Measurements from ENCODE around the gene TDRD10.

TDRD10 gene

DNA sequence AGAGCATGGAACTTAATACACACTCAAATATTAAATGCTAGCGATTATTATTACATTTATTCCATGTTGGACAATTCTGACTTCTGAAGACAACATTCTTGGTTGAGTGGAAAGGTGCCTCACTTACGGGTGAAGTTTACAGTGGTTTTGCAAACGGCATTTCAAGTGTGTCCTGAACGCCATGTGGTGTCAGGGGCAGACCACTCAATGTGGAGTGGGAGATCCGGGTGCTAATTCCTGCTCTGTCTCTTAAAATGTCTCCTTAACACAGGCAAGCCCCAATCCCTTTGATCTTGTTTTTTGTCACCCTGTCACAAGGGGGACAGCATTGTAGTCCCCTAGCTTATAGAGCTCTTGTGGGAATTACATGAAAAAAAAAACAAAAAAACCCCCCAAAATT, 5.6 kb upstream of the TDRD10 start:
- no peak overlapping the region for H3K4me3 ChIP-seq (ENCODE audit: low read depth, low read length)
- TF ChIP-seq, protein P1, sequence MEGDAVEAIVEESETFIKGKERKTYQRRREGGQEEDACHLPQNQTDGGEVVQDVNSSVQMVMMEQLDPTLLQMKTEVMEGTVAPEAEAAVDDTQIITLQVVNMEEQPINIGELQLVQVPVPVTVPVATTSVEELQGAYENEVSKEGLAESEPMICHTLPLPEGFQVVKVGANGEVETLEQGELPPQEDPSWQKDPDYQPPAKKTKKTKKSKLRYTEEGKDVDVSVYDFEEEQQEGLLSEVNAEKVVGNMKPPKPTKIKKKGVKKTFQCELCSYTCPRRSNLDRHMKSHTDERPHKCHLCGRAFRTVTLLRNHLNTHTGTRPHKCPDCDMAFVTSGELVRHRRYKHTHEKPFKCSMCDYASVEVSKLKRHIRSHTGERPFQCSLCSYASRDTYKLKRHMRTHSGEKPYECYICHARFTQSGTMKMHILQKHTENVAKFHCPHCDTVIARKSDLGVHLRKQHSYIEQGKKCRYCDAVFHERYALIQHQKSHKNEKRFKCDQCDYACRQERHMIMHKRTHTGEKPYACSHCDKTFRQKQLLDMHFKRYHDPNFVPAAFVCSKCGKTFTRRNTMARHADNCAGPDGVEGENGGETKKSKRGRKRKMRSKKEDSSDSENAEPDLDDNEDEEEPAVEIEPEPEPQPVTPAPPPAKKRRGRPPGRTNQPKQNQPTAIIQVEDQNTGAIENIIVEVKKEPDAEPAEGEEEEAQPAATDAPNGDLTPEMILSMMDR (IDR thresholded peaks at IDR 0.05; ENCODE audit: control insufficient read depth, extremely low read depth, insufficient read depth) = no peak
- DNase-seq (ENCODE audit: low read depth) = no peak

DNA sequence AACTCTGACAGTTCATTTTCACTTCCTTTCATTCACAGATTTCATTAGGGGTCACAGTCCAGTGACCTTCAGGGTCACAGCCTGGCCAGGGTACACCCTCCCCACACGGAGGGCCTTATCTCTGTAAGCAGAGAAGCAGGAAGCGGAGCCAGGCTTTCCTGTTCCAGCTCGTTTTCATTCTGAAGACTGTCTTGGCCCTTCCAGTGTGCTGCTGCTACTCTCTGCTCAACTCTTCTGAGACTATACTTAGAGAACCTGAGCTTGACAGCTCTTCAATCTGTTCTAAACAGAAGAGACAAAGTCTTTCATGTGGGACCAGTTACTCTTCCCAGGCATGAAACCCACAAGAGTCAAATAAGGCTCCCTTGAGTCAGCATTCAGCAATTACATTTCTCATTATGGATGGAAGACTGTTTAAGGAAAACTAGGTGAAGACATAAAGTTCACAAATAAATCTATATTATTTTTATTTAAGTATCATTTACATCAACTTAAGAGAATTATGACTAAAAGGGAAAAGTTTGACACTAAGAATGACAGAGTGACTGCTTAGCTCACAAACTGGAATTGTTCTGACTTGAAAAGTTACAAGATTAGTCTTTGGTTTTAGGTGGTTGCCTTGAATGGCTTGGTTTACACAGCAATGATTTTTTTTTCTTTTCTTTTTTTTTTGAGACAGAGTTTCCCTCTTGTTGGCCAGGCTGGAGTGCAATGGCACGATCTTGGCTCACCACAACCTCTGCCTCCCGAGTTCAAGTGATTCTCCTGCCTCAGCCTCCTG, 4.8 kb upstream of the TDRD10 start:
- TF ChIP-seq, protein P1 (IDR thresholded peaks at IDR 0.05; ENCODE audit: control insufficient read depth, extremely low read depth, insufficient read depth) = no peak
- no peak overlapping the region for H3K4me3 ChIP-seq (ENCODE audit: low read depth, low read length)
- no peak for DNase-seq (ENCODE audit: low read depth)

DNA sequence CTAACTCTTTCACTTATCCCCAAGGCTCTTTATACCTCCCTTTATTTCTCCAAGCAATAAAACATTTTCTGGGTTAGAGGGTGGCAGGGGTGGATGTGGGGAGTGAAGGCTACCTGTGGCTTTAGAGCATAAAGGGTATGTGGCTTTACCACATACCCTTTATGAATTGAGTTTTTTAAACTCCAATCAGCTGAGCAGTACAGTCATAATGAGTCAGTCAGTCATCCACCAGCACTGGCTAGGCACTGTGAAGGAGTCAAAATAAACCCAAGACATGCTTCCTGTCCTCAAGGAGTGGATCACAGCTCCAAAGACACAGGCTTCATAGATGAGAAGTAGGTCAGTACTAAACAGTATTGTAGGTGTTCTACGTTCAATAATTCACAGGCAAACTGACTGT, 2.6 kb upstream of the TDRD10 start:
- TF ChIP-seq, protein P1 (IDR thresholded peaks at IDR 0.05; ENCODE audit: control insufficient read depth, extremely low read depth, insufficient read depth) = no peak
- no peak overlapping the region for H3K4me3 ChIP-seq (ENCODE audit: low read depth, low read length)
- DNase-seq (ENCODE audit: low read depth) = no peak

DNA sequence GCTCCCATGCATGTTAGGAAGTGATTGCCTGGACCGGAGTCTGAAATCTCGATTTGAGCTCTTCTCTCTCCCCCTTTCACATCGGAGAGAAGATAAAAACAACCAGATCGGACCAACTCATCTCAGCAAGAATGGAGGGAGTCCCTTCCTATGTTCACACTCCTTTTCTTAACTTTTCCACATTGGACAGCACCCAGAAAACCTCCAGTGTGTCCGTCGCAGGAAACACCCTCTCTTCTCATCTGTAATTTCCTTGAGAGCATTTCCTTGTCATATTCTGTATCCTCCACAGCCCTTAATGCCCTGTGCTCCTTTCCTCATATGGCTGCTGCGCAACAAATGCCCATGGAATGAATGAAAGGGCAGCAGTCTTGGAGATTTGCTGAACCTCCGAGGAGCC, 1.5 kb upstream of the TDRD10 start:
- H3K4me3 ChIP-seq (ENCODE audit: low read depth, low read length) = no peak overlapping the region
- TF ChIP-seq, protein P1 (IDR thresholded peaks at IDR 0.05; ENCODE audit: control insufficient read depth, extremely low read depth, insufficient read depth) = no peak
- no peak for DNase-seq (ENCODE audit: low read depth)

DNA sequence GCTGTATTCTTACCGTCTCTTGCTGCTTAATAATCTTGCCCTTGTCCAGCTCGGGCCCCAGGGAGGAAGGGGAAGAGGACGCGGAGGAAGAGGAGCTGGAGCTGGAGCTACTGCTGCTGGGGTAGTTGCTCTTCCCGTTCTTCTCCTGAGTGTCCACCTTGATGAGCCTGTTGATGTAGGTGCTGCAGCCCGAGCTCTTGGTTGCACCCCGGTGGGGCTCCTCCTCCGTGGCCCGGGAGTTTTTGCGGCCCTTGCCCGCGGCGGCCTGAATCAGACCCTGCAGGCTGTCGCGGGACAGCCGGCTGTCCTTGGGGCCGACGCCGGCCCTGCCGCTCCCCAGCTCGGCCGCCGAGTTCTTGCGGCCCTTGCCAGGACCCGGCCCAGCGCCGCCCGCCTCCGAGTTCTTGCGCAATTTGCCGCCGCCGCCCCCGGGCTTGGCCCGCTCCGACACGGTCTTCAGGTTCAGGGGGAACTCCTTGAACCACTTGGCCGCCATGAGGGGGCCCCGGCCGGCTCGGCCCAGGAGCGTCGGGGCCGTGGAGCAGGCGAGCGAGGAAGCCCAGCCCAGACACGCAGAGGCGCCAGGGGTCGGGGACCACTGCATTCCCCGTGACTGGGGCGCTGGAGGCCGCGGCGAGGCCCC, 475 bp upstream of the TDRD10 start:
- H3K4me3 ChIP-seq (ENCODE audit: low read depth, low read length) = no peak overlapping the region
- no peak for DNase-seq (ENCODE audit: low read depth)
- TF ChIP-seq, protein P1 (IDR thresholded peaks at IDR 0.05; ENCODE audit: control insufficient read depth, extremely low read depth, insufficient read depth) = no peak

DNA sequence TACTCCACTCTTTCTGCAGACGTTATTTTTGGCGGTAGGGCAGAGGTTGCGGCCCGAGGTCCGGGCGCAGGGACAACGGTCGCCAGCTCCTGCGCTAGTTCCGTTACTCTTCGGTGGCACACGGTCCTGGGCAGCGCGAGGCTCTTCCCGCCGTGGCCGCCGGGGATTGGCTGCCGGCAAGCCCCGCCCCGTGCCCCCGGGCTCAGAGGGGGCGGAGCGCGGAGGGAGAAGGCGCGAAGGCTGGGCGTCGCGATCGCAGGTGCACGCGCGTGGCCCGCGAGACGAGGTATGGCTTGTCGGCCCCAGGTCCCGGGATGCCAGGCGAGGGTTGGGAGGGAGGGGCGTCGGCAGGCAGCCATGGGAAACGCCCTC, 711 bp downstream of the TDRD10 start:
- H3K4me3 ChIP-seq (ENCODE audit: low read depth, low read length) = no peak overlapping the region
- no peak for DNase-seq (ENCODE audit: low read depth)
- TF ChIP-seq, protein P1 (IDR thresholded peaks at IDR 0.05; ENCODE audit: control insufficient read depth, extremely low read depth, insufficient read depth) = no peak

All from LNCaP clone FGC (cell line).